Endodermal cell (in vitro differentiated cells): ENCODE data around the gene VAV3. TPM values are rescaled to one million over a fixed set of nuclear protein-coding genes. Genes with fewer than 3 reads are reported as not detected.
"Not testable (repeated sequence)": the region's sequence is repeated elsewhere in the genome, so short reads cannot be mapped to it uniquely, and the experiment has no call there.

Source experiments
- DNase-seq: peaks from one replicate; pipeline ENCODE4 v3.0.0-alpha.2; 2017
- H3K27ac ChIP-seq: 2 replicates; pipeline ENCODE4 v1.5.1; 2013; ENCODE audit warnings: mild to moderate bottlenecking, low read depth, low read length, moderate library complexity
- H3K27me3 ChIP-seq: 2 replicates; pipeline ENCODE4 v1.6.1; 2013; ENCODE audit warnings: mild to moderate bottlenecking, low read length, moderate library complexity; ENCODE audit not compliant: insufficient read depth, control insufficient read depth, poor library complexity, severe bottlenecking
- H3K36me3 ChIP-seq: 2 replicates; pipeline ENCODE4 v1.7.0; 2013; ENCODE audit warnings: mild to moderate bottlenecking, low read length, moderate library complexity; ENCODE audit not compliant: control insufficient read depth, insufficient read depth
- H3K4me1 ChIP-seq: one replicate; pipeline ENCODE4 v1.7.0; 2013; ENCODE audit warnings: low read length; ENCODE audit not compliant: control insufficient read depth, insufficient read depth
- H3K4me3 ChIP-seq: 2 replicates; pipeline ENCODE4 v1.5.1; 2013; ENCODE audit warnings: mild to moderate bottlenecking, low read length, moderate library complexity
- H3K9ac ChIP-seq: 2 replicates; pipeline ENCODE4 v1.6.1; 2013; ENCODE audit warnings: mild to moderate bottlenecking, low read length, moderate library complexity; ENCODE audit not compliant: poor library complexity, severe bottlenecking; ENCODE audit errors: extremely low read depth
- H3K9me3 ChIP-seq: 2 replicates; pipeline ENCODE4 v1.6.1; 2013; ENCODE audit warnings: mild to moderate bottlenecking, low read length, moderate library complexity; ENCODE audit not compliant: control insufficient read depth
- H3K27ac Mint-ChIP-seq: 2 replicates; pipeline ENCODE4 v1.8.0; 2020; ENCODE audit warnings: mixed read lengths
- H3K27me3 Mint-ChIP-seq: 2 replicates; pipeline ENCODE4 v1.8.0; 2021; ENCODE audit warnings: mild to moderate bottlenecking, mixed read lengths; ENCODE audit not compliant: insufficient read depth
- H3K36me3 Mint-ChIP-seq: 2 replicates; pipeline ENCODE4 v1.8.0; 2020; ENCODE audit warnings: low read depth, mixed read lengths
- H3K4me1 Mint-ChIP-seq: 2 replicates; pipeline ENCODE4 v1.8.0; 2020; ENCODE audit warnings: mixed read lengths
- H3K4me3 Mint-ChIP-seq: 2 replicates; pipeline ENCODE4 v1.8.0; 2020; ENCODE audit warnings: mild to moderate bottlenecking, moderate library complexity, mixed read lengths
- H3K9me3 Mint-ChIP-seq: 2 replicates; pipeline ENCODE4 v1.8.0; 2020; ENCODE audit warnings: mild to moderate bottlenecking, mixed read lengths
- WGBS, 2 experiments: methylation state at CpG; one replicate each; pipeline versions ENCODE4 v1.1.5 to v1.1.7; 2013; ENCODE audit warnings: missing lambda C conversion rate in 2 of 2, mixed read lengths in 1 of 2; ENCODE audit not compliant: insufficient coverage in 1 of 2, insufficient read length in 1 of 2; 5-methylcytosine and 5-hydroxymethylcytosine counted together
- total RNA-seq, 2 donors: library from RNA; stranded (reverse); fragmentation: NEBNext Ultra II Directional in 1 of 2; extraction: Animal tissue kit (Norgen Biotek cat#: 25700) in 1 of 2; gene quantifications; 2 replicates in 1 of 2; 3 replicates in 1 of 2; pipeline ENCODE4 v1.2.1, GENCODE V29; 2021
- TF ChIP-seq, protein P1 (sequence below): fragments of 200-600 bp; sonication (generic); conservative IDR thresholded peaks from 2 replicates; pipeline ENCODE4 v1.5.0; 2021; ENCODE audit warnings: antibody characterized with exemption, mild to moderate bottlenecking

Gene VAV3
- total RNA-seq, 2 donors from 2014 or later: 6.9 to 9.6 TPM

DNA sequence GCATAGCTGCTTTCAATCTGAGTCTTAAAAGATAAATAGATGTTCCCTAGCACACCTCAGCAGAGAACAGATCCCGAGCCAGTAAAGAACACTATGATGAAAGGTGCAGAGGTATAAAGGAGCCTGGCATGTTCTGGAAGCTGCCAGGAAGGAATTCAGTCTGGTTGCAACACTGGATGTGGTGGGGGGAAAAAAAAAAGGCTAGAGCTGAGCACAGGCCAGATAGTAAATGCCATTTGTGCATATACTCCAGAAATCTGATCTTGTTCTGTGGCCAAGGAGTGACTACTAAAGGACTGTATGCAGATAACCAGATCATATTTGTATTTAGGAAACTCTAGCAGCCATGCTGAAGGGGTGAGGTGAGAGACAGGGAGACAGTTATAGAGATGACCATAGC is 240.3 kb downstream of the VAV3 start:
- 87 to 100% methylated on average over 1 of the region's 1 CpG for WGBS, 2 experiments
- TF ChIP-seq, protein P1, sequence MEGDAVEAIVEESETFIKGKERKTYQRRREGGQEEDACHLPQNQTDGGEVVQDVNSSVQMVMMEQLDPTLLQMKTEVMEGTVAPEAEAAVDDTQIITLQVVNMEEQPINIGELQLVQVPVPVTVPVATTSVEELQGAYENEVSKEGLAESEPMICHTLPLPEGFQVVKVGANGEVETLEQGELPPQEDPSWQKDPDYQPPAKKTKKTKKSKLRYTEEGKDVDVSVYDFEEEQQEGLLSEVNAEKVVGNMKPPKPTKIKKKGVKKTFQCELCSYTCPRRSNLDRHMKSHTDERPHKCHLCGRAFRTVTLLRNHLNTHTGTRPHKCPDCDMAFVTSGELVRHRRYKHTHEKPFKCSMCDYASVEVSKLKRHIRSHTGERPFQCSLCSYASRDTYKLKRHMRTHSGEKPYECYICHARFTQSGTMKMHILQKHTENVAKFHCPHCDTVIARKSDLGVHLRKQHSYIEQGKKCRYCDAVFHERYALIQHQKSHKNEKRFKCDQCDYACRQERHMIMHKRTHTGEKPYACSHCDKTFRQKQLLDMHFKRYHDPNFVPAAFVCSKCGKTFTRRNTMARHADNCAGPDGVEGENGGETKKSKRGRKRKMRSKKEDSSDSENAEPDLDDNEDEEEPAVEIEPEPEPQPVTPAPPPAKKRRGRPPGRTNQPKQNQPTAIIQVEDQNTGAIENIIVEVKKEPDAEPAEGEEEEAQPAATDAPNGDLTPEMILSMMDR: no peak
- Mint-ChIP-seq H3K27ac (no peak overlapping the region), H3K36me3 (peaks cover 2% of the 10 kb centered on the region), H3K9me3 (no peaks in the 10 kb centered on the region), H3K4me3 (no peak overlapping the region), H3K4me1 (no peaks in the 10 kb centered on the region), H3K27me3 (no peaks in the 10 kb centered on the region)
- DNase-seq: no peak
- H3K4me1 ChIP-seq: no peaks in the 10 kb centered on the region
- H3K4me3 ChIP-seq: no peak overlapping the region
- H3K9me3 ChIP-seq: no peaks in the 10 kb centered on the region
- H3K27me3 ChIP-seq: no peaks in the 10 kb centered on the region
- H3K9ac ChIP-seq: no peak overlapping the region
- H3K36me3 ChIP-seq: no peaks in the 10 kb centered on the region
- H3K27ac ChIP-seq: no peak overlapping the region

DNA sequence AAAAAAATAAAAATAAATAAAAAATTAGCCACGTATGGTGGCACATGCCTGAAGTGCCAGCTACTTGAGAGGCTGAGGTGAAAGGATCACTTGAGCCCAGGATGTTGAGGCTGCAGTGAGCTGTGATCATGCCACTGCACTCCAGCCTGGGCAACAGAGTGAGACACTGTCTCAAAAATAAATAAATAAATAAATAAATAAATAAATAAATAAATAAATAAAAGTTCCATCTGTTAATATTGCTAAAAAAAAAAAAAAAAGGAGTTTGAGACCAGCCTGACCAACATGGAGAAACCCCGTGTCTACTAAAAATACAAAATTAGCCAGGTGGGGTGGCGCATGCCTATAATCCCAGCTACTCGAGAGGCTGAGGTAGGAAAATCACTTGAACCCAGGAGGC is 244.8 kb downstream of the VAV3 start:
- H3K4me1 ChIP-seq, H3K27ac ChIP-seq, H3K4me1 Mint-ChIP-seq, DNase-seq, H3K27ac Mint-ChIP-seq, H3K9me3 Mint-ChIP-seq, H3K36me3 Mint-ChIP-seq, H3K9me3 ChIP-seq, H3K27me3 Mint-ChIP-seq, H3K9ac ChIP-seq, H3K4me3 Mint-ChIP-seq, H3K27me3 ChIP-seq, H3K36me3 ChIP-seq, H3K4me3 ChIP-seq: not testable (repeated sequence)
- 78 to 86% methylated on average over 1 to 4 of the region's 4 CpGs for WGBS, 2 experiments

DNA sequence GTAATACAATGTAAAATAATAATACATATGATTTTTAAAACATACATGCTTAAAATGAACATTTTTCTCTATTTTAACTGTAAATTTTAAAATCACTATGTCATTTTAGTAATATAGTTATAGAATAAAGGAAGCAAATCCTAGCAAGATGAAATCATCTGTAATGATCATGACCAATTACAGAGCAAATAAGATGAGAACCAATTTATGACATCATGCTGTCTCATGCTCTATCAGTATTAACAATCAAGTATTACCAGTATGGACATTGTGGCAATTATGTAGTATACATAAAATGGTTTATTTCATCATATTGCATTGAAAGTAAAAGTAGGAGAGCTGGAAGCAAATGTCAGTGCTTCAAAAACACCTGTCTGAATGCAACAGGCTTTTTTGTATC is 255.0 kb downstream of the VAV3 start:
- TF ChIP-seq, protein P1: no peak
- Histone ChIP-seq H3K36me3 (no peaks in the 10 kb centered on the region), H3K9me3 (no peaks in the 10 kb centered on the region), H3K9ac (no peak overlapping the region), H3K4me3 (no peak overlapping the region), H3K27ac (no peak overlapping the region), H3K27me3 (no peaks in the 10 kb centered on the region), H3K4me1 (no peaks in the 10 kb centered on the region)
- Mint-ChIP-seq H3K4me3 (no peak overlapping the region), H3K27ac (no peak overlapping the region), H3K4me1 (no peaks in the 10 kb centered on the region), H3K9me3 (no peaks in the 10 kb centered on the region), H3K27me3 (no peaks in the 10 kb centered on the region), H3K36me3 (no peaks in the 10 kb centered on the region)
- DNase-seq: no peak

DNA sequence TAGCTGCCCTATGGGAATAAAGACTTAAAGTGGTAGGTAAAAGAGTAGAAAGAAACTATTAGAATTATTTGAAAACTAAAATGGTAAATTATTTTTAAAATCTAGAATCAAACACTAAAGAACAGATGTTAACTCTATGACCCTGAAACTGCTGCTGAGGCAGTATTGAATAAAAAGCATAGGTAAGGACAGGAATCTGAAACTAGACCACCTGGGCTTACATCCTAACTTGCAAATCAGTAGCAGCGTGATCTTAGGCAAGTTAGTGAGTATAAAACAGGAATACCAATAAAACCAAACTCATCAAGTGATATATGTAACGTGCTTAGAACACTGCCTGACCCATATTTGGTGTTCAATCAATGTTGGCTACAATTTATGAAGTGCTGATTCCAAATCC is 257.9 kb downstream of the VAV3 start:
- Mint-ChIP-seq H3K9me3 (no peaks in the 10 kb centered on the region), H3K27me3 (no peaks in the 10 kb centered on the region), H3K4me1 (no peaks in the 10 kb centered on the region), H3K4me3 (no peak overlapping the region), H3K36me3 (peaks cover 5% of the 10 kb centered on the region), H3K27ac (no peak overlapping the region)
- no peaks in the 10 kb centered on the region for H3K27me3 ChIP-seq
- no peak overlapping the region for H3K9ac ChIP-seq
- H3K4me1 ChIP-seq: no peaks in the 10 kb centered on the region
- no peaks in the 10 kb centered on the region for H3K9me3 ChIP-seq
- DNase-seq: no peak
- no peak overlapping the region for H3K4me3 ChIP-seq
- H3K36me3 ChIP-seq: no peaks in the 10 kb centered on the region
- WGBS, 2 experiments: 95% methylated on average over 2 of the region's 2 CpGs; no CpG with 5 or more reads in 1 of the 2 experiments
- TF ChIP-seq, protein P1: no peak
- H3K27ac ChIP-seq: no peak overlapping the region
